Smooth muscle cell of the brain vasculature (primary cell): ENCODE measurements around the gene PSMB11.

Experiments used
- DNase-seq: peaks from one replicate; pipeline ENCODE4 v3.0.0-alpha.2; 2012; ENCODE audit warnings: low read depth, low spot score

PSMB11 gene

GRCh38 chr14:23085458-23085857 lies 43.4 kb downstream of the PSMB11 start:
- no peak for DNase-seq

GRCh38 chr14:23086565-23086964 lies 44.6 kb downstream of the PSMB11 start:
- DNase-seq, result no peak

GRCh38 chr14:23089498-23090253 lies 47.7 kb downstream of the PSMB11 start:
- no peak for DNase-seq

GRCh38 chr14:23090254-23090636 lies 48.2 kb downstream of the PSMB11 start:
- no peak for DNase-seq

GRCh38 chr14:23091294-23092225 lies 49.5 kb downstream of the PSMB11 start:
- DNase-seq, result no peak

- no peak for DNase-seq
Observed at GRCh38 chr14:23093104-23093503, 51.1 kb downstream of the PSMB11 start.

GRCh38 chr14:23093526-23093925 lies 51.5 kb downstream of the PSMB11 start:
- no peak for DNase-seq
